ENCODE results near the gene VPS54.
A peak's percentile ranks its signal among the peaks of the same experiment; 100 is the strongest.

VPS54 gene, protein sequence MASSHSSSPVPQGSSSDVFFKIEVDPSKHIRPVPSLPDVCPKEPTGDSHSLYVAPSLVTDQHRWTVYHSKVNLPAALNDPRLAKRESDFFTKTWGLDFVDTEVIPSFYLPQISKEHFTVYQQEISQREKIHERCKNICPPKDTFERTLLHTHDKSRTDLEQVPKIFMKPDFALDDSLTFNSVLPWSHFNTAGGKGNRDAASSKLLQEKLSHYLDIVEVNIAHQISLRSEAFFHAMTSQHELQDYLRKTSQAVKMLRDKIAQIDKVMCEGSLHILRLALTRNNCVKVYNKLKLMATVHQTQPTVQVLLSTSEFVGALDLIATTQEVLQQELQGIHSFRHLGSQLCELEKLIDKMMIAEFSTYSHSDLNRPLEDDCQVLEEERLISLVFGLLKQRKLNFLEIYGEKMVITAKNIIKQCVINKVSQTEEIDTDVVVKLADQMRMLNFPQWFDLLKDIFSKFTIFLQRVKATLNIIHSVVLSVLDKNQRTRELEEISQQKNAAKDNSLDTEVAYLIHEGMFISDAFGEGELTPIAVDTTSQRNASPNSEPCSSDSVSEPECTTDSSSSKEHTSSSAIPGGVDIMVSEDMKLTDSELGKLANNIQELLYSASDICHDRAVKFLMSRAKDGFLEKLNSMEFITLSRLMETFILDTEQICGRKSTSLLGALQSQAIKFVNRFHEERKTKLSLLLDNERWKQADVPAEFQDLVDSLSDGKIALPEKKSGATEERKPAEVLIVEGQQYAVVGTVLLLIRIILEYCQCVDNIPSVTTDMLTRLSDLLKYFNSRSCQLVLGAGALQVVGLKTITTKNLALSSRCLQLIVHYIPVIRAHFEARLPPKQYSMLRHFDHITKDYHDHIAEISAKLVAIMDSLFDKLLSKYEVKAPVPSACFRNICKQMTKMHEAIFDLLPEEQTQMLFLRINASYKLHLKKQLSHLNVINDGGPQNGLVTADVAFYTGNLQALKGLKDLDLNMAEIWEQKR

DNA sequence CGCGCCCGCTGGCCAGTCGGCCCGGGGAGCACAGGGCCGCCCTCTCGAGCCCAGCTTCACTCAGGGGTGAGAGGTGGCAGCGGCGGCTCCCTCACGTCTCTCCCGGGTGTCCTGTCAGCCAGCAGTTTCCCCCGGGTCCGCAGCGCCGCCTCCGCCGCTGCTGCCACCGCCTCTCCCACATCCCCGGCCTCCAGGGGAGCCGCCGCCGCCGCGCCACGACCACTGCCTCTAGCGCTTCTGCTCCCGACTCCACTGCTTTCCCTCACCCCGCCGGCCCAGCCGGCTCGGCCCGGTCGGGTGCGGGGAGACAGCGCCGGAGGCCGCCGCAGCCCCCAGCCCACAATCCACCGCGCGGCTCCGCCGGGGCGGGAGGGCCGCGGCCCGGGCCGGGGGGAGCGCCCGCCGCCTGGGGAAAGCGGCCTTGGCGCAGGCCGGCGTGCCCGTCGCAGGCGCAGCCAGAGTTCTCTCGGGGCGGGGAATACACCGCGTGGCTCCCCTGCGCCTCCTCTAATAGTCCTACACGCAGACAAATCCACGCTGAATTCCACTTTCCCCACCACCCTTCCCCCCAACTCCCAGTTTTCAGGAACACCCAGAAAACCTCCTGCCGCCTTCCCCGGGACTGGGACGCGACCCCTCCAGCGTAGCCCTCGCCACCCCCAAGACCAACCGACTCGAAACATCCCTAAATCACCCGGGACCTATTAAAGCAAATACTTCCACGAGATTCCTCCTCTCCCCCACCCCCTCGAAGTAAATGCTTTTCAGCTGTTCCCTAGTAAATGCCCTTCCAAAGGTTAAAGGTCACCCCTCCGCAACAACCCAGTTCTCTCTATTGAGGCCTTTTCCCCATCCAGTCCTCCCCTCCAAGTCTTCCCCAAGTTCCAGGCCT lies at the start of gene VPS54:
Gene VPS54 (minus strand): TSS at position 346 of the 892 bp plus-strand sequence. CDS start 35,429 bp downstream, outside the sequence.
- peak; percentile 20 for DNase-seq (ENCODE audit: low read depth)

- DNase-seq (ENCODE audit: low read depth): no peak
Measured at GRCh38 chr2:64067326-64067725, 48.1 kb upstream of the VPS54 start.

DNA sequence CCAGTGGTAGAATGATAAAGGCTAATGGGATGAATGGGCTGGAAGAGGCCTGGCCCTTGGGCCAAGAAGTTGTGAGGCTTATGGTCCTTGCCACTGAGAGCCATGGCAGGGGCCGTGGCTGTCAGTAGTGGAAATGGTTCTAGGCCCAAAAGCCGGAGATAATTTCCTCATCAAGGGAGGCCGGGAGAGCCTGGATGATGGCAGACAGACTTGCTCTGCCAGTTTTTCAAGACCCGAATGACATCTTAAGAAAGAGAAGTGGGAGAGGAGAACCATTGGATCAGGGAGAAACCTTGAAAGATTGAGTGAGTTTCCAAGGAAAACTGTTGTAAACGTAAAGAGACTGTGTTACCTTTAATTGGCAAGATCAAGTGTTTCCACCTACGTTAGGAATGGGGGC lies 46.3 kb upstream of the VPS54 start:
- no peak for DNase-seq (ENCODE audit: low read depth)

- no peak for DNase-seq (ENCODE audit: low read depth)
Measured at GRCh38 chr2:64063924-64064331, 44.7 kb upstream of the VPS54 start.

DNA sequence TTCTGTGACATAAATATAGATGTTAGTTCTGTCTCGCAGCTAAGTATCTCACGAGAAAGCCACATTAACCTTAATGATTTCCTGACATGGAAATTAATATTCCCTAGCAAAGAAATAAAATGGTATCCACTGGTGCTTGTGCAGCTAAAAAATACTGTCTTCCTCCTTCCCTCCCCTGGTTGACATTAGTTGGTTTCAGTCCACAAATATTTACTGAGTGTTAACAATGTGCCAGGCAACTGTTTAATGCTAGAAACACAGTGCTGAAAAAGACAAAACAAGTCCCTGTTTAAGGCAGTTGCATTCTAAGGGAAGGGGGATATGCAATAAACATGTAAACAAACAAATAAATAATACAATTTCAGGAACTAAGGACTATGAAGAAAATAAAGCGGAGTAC lies 44.2 kb upstream of the VPS54 start:
- no peak for DNase-seq (ENCODE audit: low read depth)

GRCh38 chr2:64062840-64063239 lies 43.6 kb upstream of the VPS54 start:
- no peak for DNase-seq (ENCODE audit: low read depth)

DNA sequence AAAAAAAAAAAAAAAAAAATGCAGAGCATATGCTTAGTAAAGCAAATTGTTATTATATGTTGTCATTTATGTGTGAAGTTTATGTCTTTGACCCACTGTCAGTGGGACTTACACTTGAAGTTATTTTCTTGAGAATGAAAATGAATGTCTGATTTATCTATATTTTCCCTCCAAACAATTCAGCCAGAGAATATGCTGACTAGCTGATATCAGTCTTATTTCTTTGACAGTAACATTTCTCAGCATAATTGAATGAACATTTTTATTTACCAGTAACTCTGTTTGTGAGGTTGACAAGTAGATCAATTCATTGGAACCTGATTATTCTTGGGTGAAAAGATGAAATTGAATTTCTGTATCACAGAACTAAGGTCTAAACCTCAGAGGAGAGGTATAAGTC lies 40.0 kb upstream of the VPS54 start:
- no peak for DNase-seq (ENCODE audit: low read depth)

DNA sequence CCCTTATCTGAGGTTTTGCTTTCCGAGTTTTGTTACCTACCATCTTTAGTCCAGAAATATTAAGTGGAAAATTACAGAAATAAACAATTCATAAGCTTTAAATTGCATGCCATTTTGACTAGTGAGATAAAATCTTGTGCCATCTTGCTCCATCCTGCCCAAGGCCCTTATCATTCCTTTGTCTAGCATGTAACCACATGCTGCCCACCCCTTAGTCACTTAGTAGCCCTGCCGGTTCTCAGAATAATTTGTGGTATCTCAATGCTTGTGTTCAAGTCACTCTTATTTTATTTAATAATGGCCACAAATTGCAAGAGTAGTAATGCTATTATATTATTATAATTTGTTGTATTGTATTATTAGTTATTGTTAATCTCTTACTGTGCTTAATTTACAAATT lies 36.8 kb upstream of the VPS54 start:
- no peak for DNase-seq (ENCODE audit: low read depth)

GRCh38 chr2:64054161-64054915 lies 35.1 kb upstream of the VPS54 start:
- DNase-seq (ENCODE audit: low read depth): no peak

- no peak for DNase-seq (ENCODE audit: low read depth)
Measured at GRCh38 chr2:64052463-64053241, 33.4 kb upstream of the VPS54 start.

DNA sequence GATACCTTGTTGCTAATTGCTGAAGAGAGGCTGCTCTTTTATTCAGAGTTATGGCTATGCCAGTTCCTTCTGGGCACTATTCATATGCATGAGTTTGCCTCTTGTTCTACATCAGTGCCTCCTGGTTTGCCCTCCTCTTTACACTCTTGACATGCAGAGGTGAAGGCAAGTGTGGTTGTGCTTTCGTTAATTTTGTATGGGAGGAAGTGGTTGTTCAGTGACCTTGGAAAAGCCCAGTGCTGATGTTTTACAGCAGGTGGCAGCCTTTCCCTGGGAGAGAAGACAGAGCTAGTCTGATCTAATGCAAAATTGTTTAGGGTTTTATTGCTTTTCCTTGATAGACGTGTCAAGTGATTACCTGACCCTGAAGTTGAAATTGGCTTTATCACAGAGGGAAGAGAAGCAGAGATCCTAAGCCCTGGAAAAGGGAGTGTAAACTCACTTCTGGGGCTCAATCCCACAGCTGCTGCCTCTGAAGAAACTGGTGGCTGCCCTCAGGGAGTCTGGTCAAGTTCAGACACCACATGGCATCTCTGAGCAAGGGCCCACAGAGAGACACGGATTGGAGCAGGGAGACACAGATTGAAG lies 30.5 kb upstream of the VPS54 start:
- DNase-seq (ENCODE audit: low read depth): peak; percentile 31

GRCh38 chr2:64045938-64046337 lies 26.7 kb upstream of the VPS54 start:
- no peak for DNase-seq (ENCODE audit: low read depth)

- no peak for DNase-seq (ENCODE audit: low read depth)
Measured at GRCh38 chr2:64040161-64040560, 20.9 kb upstream of the VPS54 start.

GRCh38 chr2:64036034-64036705 lies 16.9 kb upstream of the VPS54 start:
- DNase-seq (ENCODE audit: low read depth): no peak

GRCh38 chr2:64035072-64035942 lies 16.1 kb upstream of the VPS54 start:
- no peak for DNase-seq (ENCODE audit: low read depth)

GRCh38 chr2:64029116-64029665 lies 10.0 kb upstream of the VPS54 start:
- DNase-seq (ENCODE audit: low read depth): no peak

DNA sequence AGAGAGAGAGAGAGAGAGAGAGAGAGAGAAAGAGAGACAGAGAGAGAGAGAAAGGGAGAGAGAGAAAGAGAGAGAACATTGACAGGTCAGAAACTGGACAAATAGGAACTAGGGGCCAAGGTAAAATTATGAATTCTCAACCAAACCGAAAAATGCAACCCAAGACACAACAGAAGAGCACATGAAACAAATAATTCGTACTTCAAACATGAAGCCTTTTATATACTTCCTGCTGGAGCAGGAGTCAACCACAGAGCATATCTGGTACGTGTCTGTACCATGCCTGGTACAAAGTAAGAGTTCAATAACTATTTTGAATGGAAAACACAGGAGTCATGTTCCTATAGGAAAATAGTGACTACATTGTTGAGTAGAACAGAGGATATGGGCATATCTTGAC lies 6.5 kb upstream of the VPS54 start:
- DNase-seq (ENCODE audit: low read depth): no peak
